Ectodermal cell (in vitro differentiated cells): ENCODE measurements around the gene CTBP2.
A peak's percentile ranks its signal among the peaks of the same experiment; 100 is the strongest.

Source experiments
- H3K27ac ChIP-seq: 2 replicates; pipeline ENCODE4 v1.7.0; 2013; ENCODE audit warnings: mild to moderate bottlenecking, low read depth, low read length; ENCODE audit not compliant: insufficient read depth, poor library complexity, severe bottlenecking
- H3K27me3 ChIP-seq: 2 replicates; pipeline ENCODE4 v1.7.0; 2013; ENCODE audit warnings: mild to moderate bottlenecking, low read length; ENCODE audit not compliant: insufficient read depth, control insufficient read depth, poor library complexity, severe bottlenecking
- H3K36me3 ChIP-seq: one replicate; pipeline ENCODE4 v1.7.0; 2013; ENCODE audit warnings: low read length; ENCODE audit not compliant: control insufficient read depth, insufficient read depth
- H3K4me1 ChIP-seq: one replicate; pipeline ENCODE4 v1.7.0; 2013; ENCODE audit warnings: low read length; ENCODE audit not compliant: control insufficient read depth, insufficient read depth
- H3K4me3 ChIP-seq: 2 replicates; pipeline ENCODE4 v1.7.0; 2013; ENCODE audit warnings: low read depth, low read length, control low read depth; ENCODE audit not compliant: insufficient read depth
- H3K9me3 ChIP-seq: 2 replicates; pipeline ENCODE4 v1.7.0; 2013; ENCODE audit warnings: mild to moderate bottlenecking, low read length, moderate library complexity; ENCODE audit not compliant: control insufficient read depth
- WGBS, 2 experiments: methylation state at CpG; one replicate each; pipeline ENCODE4 v1.1.7; 2013; ENCODE audit warnings: missing lambda C conversion rate in 2 of 2; 5-methylcytosine and 5-hydroxymethylcytosine counted together

The CTBP2 gene

GRCh38 chr10:125034675-125035074 is 125.7 kb downstream of the CTBP2 start:
- no peaks in the 10 kb centered on the region for H3K9me3 ChIP-seq
- H3K27ac ChIP-seq, result no peak overlapping the region
- H3K27me3 ChIP-seq, result no peaks in the 10 kb centered on the region
- no peak overlapping the region for H3K4me3 ChIP-seq
- WGBS, 2 experiments, result 89 to 96% methylated on average over 3 of the region's 3 CpGs
- no peaks in the 10 kb centered on the region for H3K36me3 ChIP-seq
- H3K4me1 ChIP-seq, result no peaks in the 10 kb centered on the region

GRCh38 chr10:125033146-125033924 is 127.0 kb downstream of the CTBP2 start:
- H3K27ac ChIP-seq, result no peak overlapping the region
- no peaks in the 10 kb centered on the region for H3K27me3 ChIP-seq
- H3K36me3 ChIP-seq, result no peaks in the 10 kb centered on the region
- H3K9me3 ChIP-seq, result no peaks in the 10 kb centered on the region
- 91 to 92% methylated on average over 27 of the region's 27 CpGs for WGBS, 2 experiments
- no peak overlapping the region for H3K4me3 ChIP-seq
- peaks cover 6% of the 10 kb centered on the region for H3K4me1 ChIP-seq

- Histone ChIP-seq H3K27ac (no peak overlapping the region), H3K4me1 (peaks cover 9% of the 10 kb centered on the region), H3K4me3 (no peak overlapping the region), H3K27me3 (no peaks in the 10 kb centered on the region), H3K9me3 (no peaks in the 10 kb centered on the region), H3K36me3 (no peaks in the 10 kb centered on the region)
- 92 to 93% methylated on average over 15 of the region's 15 CpGs for WGBS, 2 experiments
Measured at GRCh38 chr10:125032474-125033020, 127.8 kb downstream of the CTBP2 start.

- peaks cover 9% of the 10 kb centered on the region for H3K4me1 ChIP-seq
- no peaks in the 10 kb centered on the region for H3K36me3 ChIP-seq
- 90% methylated on average over 10 of the region's 10 CpGs for WGBS, 2 experiments
Measured at GRCh38 chr10:125030567-125031197, 129.7 kb downstream of the CTBP2 start.

GRCh38 chr10:125029584-125030242 is 130.7 kb downstream of the CTBP2 start:
- H3K27me3 ChIP-seq, result no peaks in the 10 kb centered on the region
- H3K9me3 ChIP-seq, result no peaks in the 10 kb centered on the region
- 92 to 97% methylated on average over 7 of the region's 7 CpGs for WGBS, 2 experiments
- no peaks in the 10 kb centered on the region for H3K36me3 ChIP-seq
- H3K4me3 ChIP-seq, result no peak overlapping the region
- no peak overlapping the region for H3K27ac ChIP-seq
- H3K4me1 ChIP-seq, result peaks cover 9% of the 10 kb centered on the region

More at GRCh38 chr10:125030567-125031197, 129.7 kb downstream of the CTBP2 start:
- no peak overlapping the region for H3K4me3 ChIP-seq
- no peaks in the 10 kb centered on the region for H3K9me3 ChIP-seq
- no peak overlapping the region for H3K27ac ChIP-seq
- no peaks in the 10 kb centered on the region for H3K27me3 ChIP-seq

DNA sequence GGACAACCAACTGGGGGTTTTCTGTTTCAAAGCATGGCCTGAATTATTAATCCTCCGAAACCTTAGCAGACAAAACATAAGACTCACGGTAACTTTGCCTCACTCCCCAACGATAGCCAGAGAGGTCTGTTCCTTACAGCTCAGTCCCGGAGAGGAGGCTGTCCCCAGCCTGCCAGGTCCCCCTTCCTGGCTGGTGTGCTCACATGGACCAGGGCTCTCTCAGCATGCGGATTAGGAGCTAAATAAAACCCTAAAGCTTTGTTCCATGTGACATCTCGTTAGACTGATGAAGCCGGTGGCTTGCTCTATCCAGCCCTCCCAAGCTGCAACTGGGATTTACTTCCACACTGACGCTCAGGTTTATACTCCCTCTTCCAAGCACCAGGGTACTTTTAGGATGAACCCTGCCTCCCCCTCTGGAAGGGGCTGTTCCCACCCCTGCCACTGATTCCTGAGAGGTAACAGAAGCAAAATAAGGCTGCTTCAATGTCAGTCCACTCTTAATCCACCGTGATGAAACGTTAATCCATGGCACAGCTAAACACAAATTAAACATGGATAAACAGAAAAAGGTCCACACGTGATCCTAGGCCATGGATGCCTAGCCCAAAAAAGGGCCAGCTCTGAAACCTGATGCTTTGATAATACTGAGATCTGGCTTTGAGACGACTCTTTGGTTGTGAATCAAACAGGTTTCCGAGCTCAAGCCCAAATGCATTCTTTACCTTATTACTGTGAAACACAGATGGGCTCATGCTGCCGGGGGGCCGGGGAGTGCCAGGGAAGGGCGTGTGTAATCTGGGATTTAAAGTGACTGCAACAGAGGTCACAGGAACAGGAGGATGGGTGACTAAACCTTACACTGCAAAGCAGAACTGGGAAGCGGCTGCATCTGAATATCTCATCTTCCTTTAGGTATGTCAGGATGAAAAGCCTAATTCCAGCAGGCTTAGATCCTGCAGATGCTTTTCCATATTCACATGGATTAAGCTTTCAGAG is 132.2 kb downstream of the CTBP2 start:
- H3K36me3 ChIP-seq, result no peaks in the 10 kb centered on the region
- H3K4me3 ChIP-seq, result no peak overlapping the region
- peaks cover 9% of the 10 kb centered on the region for H3K4me1 ChIP-seq
- H3K9me3 ChIP-seq, result no peaks in the 10 kb centered on the region
- 66 to 79% methylated on average over 17 of the region's 17 CpGs for WGBS, 2 experiments
- H3K27ac ChIP-seq, result peak overlapping the region; percentile 17
- no peaks in the 10 kb centered on the region for H3K27me3 ChIP-seq

- no peak overlapping the region for H3K4me3 ChIP-seq
- no peaks in the 10 kb centered on the region for H3K9me3 ChIP-seq
- WGBS, 2 experiments, result 95 to 96% methylated on average over 40 of the region's 40 CpGs
- H3K27ac ChIP-seq, result no peak overlapping the region
- no peaks in the 10 kb centered on the region for H3K27me3 ChIP-seq
- peaks cover 9% of the 10 kb centered on the region for H3K4me1 ChIP-seq
- H3K36me3 ChIP-seq, result no peaks in the 10 kb centered on the region
Measured at GRCh38 chr10:125026974-125027735, 133.2 kb downstream of the CTBP2 start.

DNA sequence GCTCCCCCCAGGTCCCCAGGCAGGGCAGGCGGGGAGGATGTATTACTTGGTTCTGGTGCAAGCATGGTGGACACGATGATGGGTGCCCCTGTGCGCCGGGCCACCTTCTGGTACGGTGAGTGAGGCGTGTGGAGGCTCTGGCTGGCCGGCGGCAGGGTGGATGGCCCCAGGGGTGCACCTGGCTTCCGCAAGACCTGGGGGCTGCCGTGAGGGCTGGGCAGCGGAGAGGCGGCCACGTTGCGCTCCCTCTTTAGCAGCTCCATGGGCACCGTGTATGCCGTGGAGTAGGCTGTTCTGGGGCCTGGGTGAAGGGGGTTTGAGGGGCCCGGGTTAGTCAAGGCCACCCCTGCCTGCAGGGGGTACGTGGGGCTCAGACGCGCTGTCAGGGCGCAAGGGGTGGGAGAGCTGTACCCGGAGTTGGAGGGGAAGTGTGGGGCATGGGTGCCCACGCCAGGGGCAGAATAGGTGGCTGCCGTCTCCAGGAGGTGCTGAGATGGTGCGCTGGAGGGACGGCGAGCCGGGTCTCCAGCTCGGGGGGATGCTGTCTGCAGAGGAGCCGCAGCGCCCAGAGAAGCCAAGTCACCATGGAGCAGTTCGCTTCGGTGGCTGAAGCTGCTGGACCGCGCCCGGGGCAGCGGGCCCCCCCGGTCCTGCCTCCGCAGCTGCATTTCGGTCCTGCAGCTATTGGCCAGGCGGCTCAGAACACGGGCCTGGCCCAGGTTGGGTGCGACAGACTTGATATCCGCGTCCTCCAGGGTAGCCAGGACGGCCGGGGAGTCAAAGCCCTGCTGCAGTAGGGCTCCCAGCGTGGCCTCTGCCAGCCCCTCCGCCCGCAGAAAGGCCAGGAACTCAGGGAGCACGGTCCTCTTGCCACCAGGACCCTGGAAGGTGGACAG is 134.1 kb downstream of the CTBP2 start:
- Histone ChIP-seq H3K9me3 (no peaks in the 10 kb centered on the region), H3K4me3 (no peak overlapping the region), H3K27ac (no peak overlapping the region), H3K27me3 (no peaks in the 10 kb centered on the region), H3K4me1 (peaks cover 9% of the 10 kb centered on the region), H3K36me3 (no peaks in the 10 kb centered on the region)
- 95% methylated on average over 51 of the region's 51 CpGs for WGBS, 2 experiments
